Effector memory CD4-positive, alpha-beta T cell (primary cell): ENCODE measurements around the gene ANTXR1.

Source experiments
- DNase-seq, 3 donors: peaks; one replicate each; pipeline ENCODE4 v3.0.0-alpha.2; 2020
- H3K27ac ChIP-seq: 2 replicates; pipeline ENCODE4 v1.7.0; 2013; ENCODE audit warnings: mild to moderate bottlenecking, low read length, moderate library complexity; ENCODE audit not compliant: insufficient read depth, poor library complexity, severe bottlenecking
- H3K27me3 ChIP-seq: replicated peaks from 2 replicates; pipeline ENCODE4 v1.7.0; 2013; ENCODE audit warnings: mild to moderate bottlenecking, low read length; ENCODE audit not compliant: insufficient read depth, control insufficient read depth, poor library complexity, severe bottlenecking
- H3K36me3 ChIP-seq: 2 replicates; pipeline ENCODE4 v1.7.0; 2013; ENCODE audit warnings: mild to moderate bottlenecking, low read length, moderate library complexity; ENCODE audit not compliant: control insufficient read depth, insufficient read depth
- H3K4me1 ChIP-seq: 2 replicates; pipeline ENCODE4 v1.7.0; 2013; ENCODE audit warnings: low read length, mild to moderate bottlenecking; ENCODE audit not compliant: control insufficient read depth, insufficient read depth, poor library complexity, severe bottlenecking
- H3K4me3 ChIP-seq: 2 replicates; pipeline ENCODE4 v1.7.0; 2013; ENCODE audit warnings: low read length, low read depth, mild to moderate bottlenecking; ENCODE audit not compliant: insufficient read depth, poor library complexity, severe bottlenecking
- H3K9me3 ChIP-seq: 2 replicates; pipeline ENCODE4 v1.7.0; 2013; ENCODE audit warnings: mild to moderate bottlenecking, low read length, moderate library complexity; ENCODE audit not compliant: control insufficient read depth

ANTXR1 gene

GRCh38 chr2:69017835-69018234, 4.9 kb downstream of the ANTXR1 start:
- H3K9me3 ChIP-seq = no peaks in the 10 kb centered on the region
- H3K27me3 ChIP-seq = peaks cover 32% of the 10 kb centered on the region
- H3K4me3 ChIP-seq = no peak overlapping the region
- no peak overlapping the region for H3K27ac ChIP-seq
- peaks cover 12% of the 10 kb centered on the region for H3K4me1 ChIP-seq
- no peaks in the 10 kb centered on the region for H3K36me3 ChIP-seq
- DNase-seq = no peak

- no peak for DNase-seq
- peaks cover 5% of the 10 kb centered on the region for H3K4me1 ChIP-seq
These were observed 5.7 kb downstream of the ANTXR1 start for GRCh38 chr2:69018678-69019095.

GRCh38 chr2:69020496-69021426, 7.8 kb downstream of the ANTXR1 start:
- Histone ChIP-seq H3K27me3 (peaks cover 12% of the 10 kb centered on the region), H3K4me3 (no peak overlapping the region), H3K4me1 (no peaks in the 10 kb centered on the region), H3K9me3 (no peaks in the 10 kb centered on the region), H3K27ac (no peak overlapping the region), H3K36me3 (no peaks in the 10 kb centered on the region)
- DNase-seq = no peak

More at GRCh38 chr2:69018678-69019095, 5.7 kb downstream of the ANTXR1 start:
- no peaks in the 10 kb centered on the region for H3K36me3 ChIP-seq
- H3K27me3 ChIP-seq = peaks cover 25% of the 10 kb centered on the region
- no peak overlapping the region for H3K27ac ChIP-seq
- no peaks in the 10 kb centered on the region for H3K9me3 ChIP-seq
- no peak overlapping the region for H3K4me3 ChIP-seq

- no peak overlapping the region for H3K4me3 ChIP-seq
- no peaks in the 10 kb centered on the region for H3K9me3 ChIP-seq
- H3K27ac ChIP-seq = no peak overlapping the region
- no peak for DNase-seq
- H3K27me3 ChIP-seq = peaks cover 5% of the 10 kb centered on the region
- H3K4me1 ChIP-seq = no peaks in the 10 kb centered on the region
- H3K36me3 ChIP-seq = no peaks in the 10 kb centered on the region
These were observed 8.7 kb downstream of the ANTXR1 start for GRCh38 chr2:69021727-69022126.

GRCh38 chr2:69022548-69022947, 9.6 kb downstream of the ANTXR1 start:
- Histone ChIP-seq H3K4me1 (no peaks in the 10 kb centered on the region), H3K36me3 (no peaks in the 10 kb centered on the region), H3K4me3 (no peak overlapping the region), H3K27ac (no peak overlapping the region), H3K9me3 (no peaks in the 10 kb centered on the region), H3K27me3 (no peaks in the 10 kb centered on the region)
- DNase-seq = no peak

GRCh38 chr2:69023236-69023635, 10.3 kb downstream of the ANTXR1 start:
- Histone ChIP-seq H3K4me3 (no peak overlapping the region), H3K36me3 (no peaks in the 10 kb centered on the region), H3K27ac (no peak overlapping the region), H3K4me1 (no peaks in the 10 kb centered on the region), H3K27me3 (no peaks in the 10 kb centered on the region), H3K9me3 (no peaks in the 10 kb centered on the region)
- no peak for DNase-seq

GRCh38 chr2:69026026-69026425, 13.0 kb downstream of the ANTXR1 start:
- Histone ChIP-seq H3K4me1 (no peaks in the 10 kb centered on the region), H3K9me3 (no peaks in the 10 kb centered on the region), H3K36me3 (no peaks in the 10 kb centered on the region), H3K4me3 (no peak overlapping the region), H3K27me3 (no peaks in the 10 kb centered on the region), H3K27ac (no peak overlapping the region)
- DNase-seq = no peak

- no peak for DNase-seq
- no peak overlapping the region for H3K27ac ChIP-seq
- no peaks in the 10 kb centered on the region for H3K4me1 ChIP-seq
- H3K36me3 ChIP-seq = no peaks in the 10 kb centered on the region
- no peaks in the 10 kb centered on the region for H3K9me3 ChIP-seq
- no peak overlapping the region for H3K4me3 ChIP-seq
- no peaks in the 10 kb centered on the region for H3K27me3 ChIP-seq
These were observed 13.9 kb downstream of the ANTXR1 start for GRCh38 chr2:69026691-69027459.

- no peaks in the 10 kb centered on the region for H3K36me3 ChIP-seq
- no peak for DNase-seq
These were observed 17.9 kb downstream of the ANTXR1 start for GRCh38 chr2:69030800-69031428.

More at GRCh38 chr2:69030800-69031428, 17.9 kb downstream of the ANTXR1 start:
- H3K4me3 ChIP-seq = no peak overlapping the region
- no peaks in the 10 kb centered on the region for H3K9me3 ChIP-seq
- no peak overlapping the region for H3K27ac ChIP-seq
- no peaks in the 10 kb centered on the region for H3K27me3 ChIP-seq
- H3K4me1 ChIP-seq = no peaks in the 10 kb centered on the region
